ENCODE results near the gene CYCS. TPM values are rescaled to one million over a fixed set of nuclear protein-coding genes. Genes with fewer than 3 reads are reported as not detected.
"Not testable (repeated sequence)": the region's sequence is repeated elsewhere in the genome, so short reads cannot be mapped to it uniquely, and the experiment has no call there.

Gene CYCS
- polyA plus RNA-seq, 1 donor from 2014 or later = 142 TPM

GRCh38 chr7:25101817-25102216, 23.2 kb downstream of the CYCS start:
- Mint-ChIP-seq H3K4me3 (no peak overlapping the region), H3K9me3 (no peaks in the 10 kb centered on the region), H3K4me1 (peaks cover 0 to 4% (median 2%) of the 10 kb centered on the region in 3 donors), H3K36me3 (no peaks in the 10 kb centered on the region), H3K27ac (no peak overlapping the region), H3K27me3 (peaks cover 2% of the 10 kb centered on the region)

GRCh38 chr7:25098096-25099046, 26.7 kb downstream of the CYCS start:
- Mint-ChIP-seq H3K27ac (no peak overlapping the region), H3K9me3 (no peaks in the 10 kb centered on the region), H3K27me3 (peaks cover 4% of the 10 kb centered on the region), H3K4me3 (no peak overlapping the region), H3K36me3 (no peaks in the 10 kb centered on the region), H3K4me1 (peaks cover 6 to 8% (median 6%) of the 10 kb centered on the region in 3 donors)

- no peak overlapping the region for H3K4me3 Mint-ChIP-seq
- no peaks in the 10 kb centered on the region for H3K9me3 Mint-ChIP-seq
- H3K4me1 Mint-ChIP-seq = peaks cover 8 to 10% (median 9%) of the 10 kb centered on the region in 3 donors
- H3K36me3 Mint-ChIP-seq = no peaks in the 10 kb centered on the region
- peaks cover 3% of the 10 kb centered on the region for H3K27me3 Mint-ChIP-seq
- no peak overlapping the region for H3K27ac Mint-ChIP-seq
Measured at GRCh38 chr7:25095516-25096345, 29.3 kb downstream of the CYCS start.

- Mint-ChIP-seq H3K4me3 (peak overlapping the region in 1 of 4 donors; percentile 5), H3K9me3 (no peaks in the 10 kb centered on the region), H3K27me3 (peaks cover 3% of the 10 kb centered on the region), H3K4me1 (peaks cover 7 to 9% (median 7%) of the 10 kb centered on the region in 3 donors), H3K36me3 (no peaks in the 10 kb centered on the region), H3K27ac (peak overlapping the region in 1 of 3 donors; percentile 14)
Measured at GRCh38 chr7:25093268-25093826, 31.7 kb downstream of the CYCS start.

GRCh38 chr7:25091779-25092178, 33.3 kb downstream of the CYCS start:
- Mint-ChIP-seq H3K4me1 (peaks cover 15 to 19% (median 18%) of the 10 kb centered on the region in 3 donors), H3K4me3 (no peak overlapping the region), H3K9me3 (no peaks in the 10 kb centered on the region), H3K36me3 (no peaks in the 10 kb centered on the region), H3K27me3 (peaks cover 2% of the 10 kb centered on the region), H3K27ac (no peak overlapping the region)

DNA sequence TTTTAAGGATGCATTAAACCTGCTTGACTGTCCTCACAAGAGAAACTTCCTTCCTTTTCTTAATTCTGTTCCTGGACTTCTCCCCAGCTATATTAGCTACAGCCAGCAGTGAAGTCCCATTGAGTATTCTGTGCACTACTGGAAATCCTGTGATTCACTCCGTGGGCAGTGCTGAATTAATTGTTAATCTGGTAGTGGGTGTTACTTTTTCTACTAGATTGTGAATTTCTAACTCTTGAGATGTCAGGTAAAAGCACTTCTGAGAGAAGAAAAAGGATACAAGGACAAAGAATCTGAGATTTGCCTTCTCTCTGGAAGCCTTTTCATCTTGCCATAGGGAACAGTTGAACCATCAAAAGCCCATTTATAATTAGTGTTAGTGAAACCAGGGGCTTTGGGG, 33.9 kb downstream of the CYCS start:
- Mint-ChIP-seq H3K9me3 (no peaks in the 10 kb centered on the region), H3K4me1 (peaks cover 16 to 19% (median 18%) of the 10 kb centered on the region in 3 donors), H3K4me3 (no peak overlapping the region), H3K27me3 (peaks cover 1% of the 10 kb centered on the region), H3K27ac (no peak overlapping the region), H3K36me3 (no peaks in the 10 kb centered on the region)

DNA sequence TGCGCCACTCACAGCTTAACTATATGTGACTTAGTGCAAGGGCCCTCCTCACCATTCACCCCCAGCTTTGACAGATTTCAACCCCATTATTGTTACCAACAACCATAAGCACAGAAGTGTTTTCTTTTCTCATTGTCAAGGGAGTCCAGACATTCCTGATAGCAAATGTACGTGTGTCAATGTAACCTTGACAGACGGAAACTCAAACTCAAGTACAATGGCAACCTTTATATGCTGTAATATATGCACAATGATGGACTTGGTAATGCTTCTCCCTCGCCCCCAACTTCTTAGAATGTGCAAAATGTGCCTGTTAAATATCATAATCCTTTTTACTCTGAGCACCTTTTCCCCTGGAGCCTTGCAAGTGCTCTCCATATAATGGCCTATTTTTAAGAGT, 34.7 kb downstream of the CYCS start:
- peaks cover 16 to 19% (median 18%) of the 10 kb centered on the region in 3 donors for H3K4me1 Mint-ChIP-seq
- no peak overlapping the region for H3K4me3 Mint-ChIP-seq
- H3K27ac Mint-ChIP-seq = no peak overlapping the region
- no peaks in the 10 kb centered on the region for H3K27me3 Mint-ChIP-seq
- H3K9me3 Mint-ChIP-seq = no peaks in the 10 kb centered on the region
- no peaks in the 10 kb centered on the region for H3K36me3 Mint-ChIP-seq

GRCh38 chr7:25087855-25088254, 37.2 kb downstream of the CYCS start:
- Mint-ChIP-seq H3K4me1 (peaks cover 9 to 12% (median 10%) of the 10 kb centered on the region in 3 donors), H3K27me3 (peaks cover 1% of the 10 kb centered on the region), H3K4me3 (no peak overlapping the region), H3K27ac (no peak overlapping the region), H3K36me3 (no peaks in the 10 kb centered on the region), H3K9me3 (no peaks in the 10 kb centered on the region)

DNA sequence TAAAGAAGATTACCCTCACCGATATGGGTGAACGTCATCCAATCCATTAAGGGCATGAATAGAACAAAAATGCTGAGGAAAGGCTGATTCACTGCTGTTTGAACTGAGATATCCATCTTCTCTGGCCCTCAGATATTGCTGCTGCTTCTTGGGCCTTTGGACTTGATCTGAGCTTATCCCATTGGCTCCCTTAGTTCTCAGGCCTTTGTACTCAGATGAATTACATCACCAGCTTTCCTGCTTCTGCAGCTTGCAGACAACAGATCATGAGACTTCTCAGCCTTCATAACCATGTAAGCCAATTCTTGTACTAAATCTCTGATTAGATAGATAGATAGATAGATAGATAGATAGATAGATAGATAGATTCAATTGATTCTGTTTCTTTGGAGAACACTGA, 40.2 kb downstream of the CYCS start:
- Mint-ChIP-seq H3K4me3 (no peak overlapping the region), H3K36me3 (no peaks in the 10 kb centered on the region), H3K27me3 (peaks cover 5% of the 10 kb centered on the region)

DNA sequence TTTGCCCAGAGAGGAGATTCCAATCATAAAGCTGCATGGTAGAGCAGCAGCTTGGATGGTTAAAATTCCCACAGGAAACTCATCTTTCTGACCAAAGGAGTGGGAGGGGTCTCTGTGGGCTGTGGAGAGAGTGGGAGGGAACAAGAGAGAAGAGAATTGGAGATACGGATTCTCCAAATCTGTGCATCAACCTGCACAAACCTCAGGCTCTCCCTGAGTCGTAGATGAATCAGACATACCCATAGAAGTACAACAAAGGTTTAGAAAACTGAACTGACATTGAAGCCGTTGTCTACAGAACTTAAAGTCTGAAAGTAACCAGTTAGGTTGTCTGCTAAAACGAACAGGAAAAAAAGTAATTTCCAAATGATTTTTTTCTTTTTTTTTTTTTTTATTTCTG, 41.9 kb downstream of the CYCS start:
- H3K27ac Mint-ChIP-seq = no peak overlapping the region
- H3K27me3 Mint-ChIP-seq = peaks cover 5% of the 10 kb centered on the region
- no peaks in the 10 kb centered on the region for H3K9me3 Mint-ChIP-seq
- no peak overlapping the region for H3K4me3 Mint-ChIP-seq
- peaks cover 9 to 10% (median 10%) of the 10 kb centered on the region in 3 donors for H3K4me1 Mint-ChIP-seq
- H3K36me3 Mint-ChIP-seq = no peaks in the 10 kb centered on the region

More for the DNA sequence above, 40.2 kb downstream of the CYCS start:
- Mint-ChIP-seq H3K9me3 (no peaks in the 10 kb centered on the region), H3K4me1 (peaks cover 9 to 12% (median 10%) of the 10 kb centered on the region in 3 donors), H3K27ac (no peak overlapping the region)

DNA sequence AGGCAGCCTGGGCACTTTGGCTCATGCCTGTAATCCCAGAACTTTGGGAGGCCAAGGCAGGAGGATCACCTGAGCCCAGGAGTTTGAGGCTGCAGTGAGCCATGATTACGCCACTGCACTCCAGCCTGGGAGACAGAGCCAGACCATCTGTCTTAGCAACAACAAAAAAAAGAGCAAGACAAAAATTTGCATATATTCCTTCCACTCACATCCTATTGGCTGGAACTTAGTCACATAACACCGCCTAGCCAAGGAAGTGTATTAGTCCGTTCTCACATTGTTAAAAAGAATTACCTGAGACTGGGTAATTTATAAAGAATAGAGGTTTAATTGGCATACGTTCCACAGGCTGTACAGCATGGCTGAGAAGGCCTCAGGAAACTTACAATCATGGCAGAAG, 43.0 kb downstream of the CYCS start:
- not testable (repeated sequence) for H3K4me3 Mint-ChIP-seq, H3K4me1 Mint-ChIP-seq, H3K27me3 Mint-ChIP-seq, H3K27ac Mint-ChIP-seq, H3K36me3 Mint-ChIP-seq, H3K9me3 Mint-ChIP-seq

GRCh38 chr7:25077096-25077495, 48.0 kb downstream of the CYCS start:
- no peak overlapping the region for H3K4me3 Mint-ChIP-seq
- H3K27me3 Mint-ChIP-seq = peaks cover under 1% of the 10 kb centered on the region
- no peaks in the 10 kb centered on the region for H3K36me3 Mint-ChIP-seq
- peaks cover 0 to 2% (median 1%) of the 10 kb centered on the region in 3 donors for H3K4me1 Mint-ChIP-seq
- no peaks in the 10 kb centered on the region for H3K9me3 Mint-ChIP-seq
- no peak overlapping the region for H3K27ac Mint-ChIP-seq

DNA sequence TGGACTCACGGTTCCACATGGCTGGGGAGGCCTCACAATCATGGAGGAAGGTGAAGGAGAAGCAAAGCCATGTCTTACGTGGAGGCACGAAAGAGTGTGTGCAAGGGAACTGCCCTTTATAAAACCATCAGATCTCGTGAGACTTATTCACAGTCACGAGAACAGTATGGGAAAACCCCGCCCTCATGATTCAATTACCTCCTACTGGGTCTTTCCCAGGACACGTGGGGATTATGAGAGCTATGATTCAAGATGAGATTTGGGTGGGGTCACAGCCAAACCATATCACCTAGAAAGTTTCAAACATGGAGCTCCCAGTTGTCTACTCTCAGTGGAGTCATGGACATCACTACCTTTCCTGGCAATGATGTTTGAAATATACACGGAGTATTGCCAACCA, 49.6 kb downstream of the CYCS start:
- Mint-ChIP-seq H3K36me3 (no peaks in the 10 kb centered on the region), H3K27me3 (no peaks in the 10 kb centered on the region)

DNA sequence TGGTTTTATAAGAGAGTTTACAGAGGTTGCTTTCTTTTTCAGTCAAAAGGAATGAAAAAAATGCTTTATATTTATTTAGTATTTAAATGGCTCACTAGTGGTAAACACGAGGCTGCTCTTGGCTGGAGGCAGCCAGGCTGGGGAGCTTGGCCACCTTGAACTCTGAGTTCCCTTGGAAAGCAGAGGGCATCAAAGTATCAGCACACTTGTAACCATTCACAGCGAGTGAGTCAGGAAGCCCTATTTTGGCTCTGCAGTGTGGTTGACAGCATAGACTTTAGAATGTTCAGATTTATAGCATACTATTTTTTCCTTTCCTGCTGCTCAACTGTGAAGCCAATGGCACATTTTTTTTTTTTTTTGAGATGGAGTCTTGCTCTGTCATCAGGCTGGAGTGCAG, 51.6 kb downstream of the CYCS start:
- peaks cover 1 to 10% (median 2%) of the 10 kb centered on the region in 3 donors for H3K4me1 Mint-ChIP-seq
- H3K27ac Mint-ChIP-seq = no peak overlapping the region
- no peaks in the 10 kb centered on the region for H3K27me3 Mint-ChIP-seq
- H3K36me3 Mint-ChIP-seq = no peaks in the 10 kb centered on the region
- H3K9me3 Mint-ChIP-seq = no peaks in the 10 kb centered on the region
- no peak overlapping the region for H3K4me3 Mint-ChIP-seq

More for the DNA sequence above, 49.6 kb downstream of the CYCS start:
- no peak overlapping the region for H3K4me3 Mint-ChIP-seq
- no peak overlapping the region for H3K27ac Mint-ChIP-seq
- H3K4me1 Mint-ChIP-seq = peaks cover 0 to 2% (median 1%) of the 10 kb centered on the region in 3 donors
- H3K9me3 Mint-ChIP-seq = no peaks in the 10 kb centered on the region
